Central memory CD8-positive, alpha-beta T cell (primary cell): ENCODE measurements around the gene TBC1D5.
"Not testable (repeated sequence)": the region's sequence is repeated elsewhere in the genome, so short reads cannot be mapped to it uniquely, and the experiment has no call there.

Source experiments
- ATAC-seq: fragments of 150-1000 bp; cut with Tn5 transposase; replicated peaks from 2 replicates; pipeline ENCODE4 v1.10.0; 2022; ENCODE audit warnings: mild to moderate bottlenecking, moderate FRiP score, moderate number of reproducible peaks; ENCODE audit not compliant: poor library complexity, severe bottlenecking; ENCODE audit errors: extremely low read depth
- DNase-seq, 2 donors: peaks; one replicate each; pipeline ENCODE4 v3.0.0; 2021; ENCODE audit warnings: low spot score in 2 of 2
- H3K27ac Mint-ChIP-seq: one replicate; pipeline ENCODE4 v1.8.0; 2022; ENCODE audit warnings: low read depth, mild to moderate bottlenecking, moderate library complexity, mixed read lengths
- H3K27me3 Mint-ChIP-seq: one replicate; pipeline ENCODE4 v1.8.0; 2022; ENCODE audit warnings: mixed read lengths
- H3K36me3 Mint-ChIP-seq: one replicate; pipeline ENCODE4 v1.8.0; 2022; ENCODE audit warnings: mild to moderate bottlenecking, moderate library complexity, mixed read lengths; ENCODE audit not compliant: insufficient read depth
- H3K4me1 Mint-ChIP-seq: one replicate; pipeline ENCODE4 v1.8.0; 2022; ENCODE audit warnings: mixed read lengths
- H3K4me3 Mint-ChIP-seq: one replicate; pipeline ENCODE4 v1.8.0; 2022; ENCODE audit warnings: mild to moderate bottlenecking, moderate library complexity, mixed read lengths
- H3K9me3 Mint-ChIP-seq: one replicate; pipeline ENCODE4 v1.8.0; 2022; ENCODE audit warnings: mixed read lengths

The TBC1D5 gene

DNA sequence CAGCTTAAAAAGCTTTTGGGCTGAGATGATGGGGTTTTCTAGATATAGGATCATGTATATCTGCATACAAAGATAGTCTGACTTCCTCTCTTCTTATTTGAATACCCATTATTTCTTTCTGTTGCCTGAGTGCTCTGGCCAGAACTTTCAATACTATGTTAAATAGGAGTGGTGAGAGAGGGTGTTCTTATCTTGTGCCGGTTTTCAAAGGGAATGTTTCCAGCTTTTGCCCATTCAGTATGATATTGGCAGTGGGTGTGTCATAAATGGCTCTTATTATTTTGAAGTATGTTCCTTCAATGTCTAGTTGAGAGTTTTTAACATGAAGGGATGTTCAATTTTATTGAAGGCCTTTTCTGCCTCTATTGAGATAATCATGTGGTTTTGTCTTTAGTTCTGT, 251.2 kb downstream of the TBC1D5 start:
- DNase-seq, H3K27ac Mint-ChIP-seq, ATAC-seq, H3K27me3 Mint-ChIP-seq, H3K4me1 Mint-ChIP-seq, H3K9me3 Mint-ChIP-seq, H3K4me3 Mint-ChIP-seq, H3K36me3 Mint-ChIP-seq: not testable (repeated sequence)

DNA sequence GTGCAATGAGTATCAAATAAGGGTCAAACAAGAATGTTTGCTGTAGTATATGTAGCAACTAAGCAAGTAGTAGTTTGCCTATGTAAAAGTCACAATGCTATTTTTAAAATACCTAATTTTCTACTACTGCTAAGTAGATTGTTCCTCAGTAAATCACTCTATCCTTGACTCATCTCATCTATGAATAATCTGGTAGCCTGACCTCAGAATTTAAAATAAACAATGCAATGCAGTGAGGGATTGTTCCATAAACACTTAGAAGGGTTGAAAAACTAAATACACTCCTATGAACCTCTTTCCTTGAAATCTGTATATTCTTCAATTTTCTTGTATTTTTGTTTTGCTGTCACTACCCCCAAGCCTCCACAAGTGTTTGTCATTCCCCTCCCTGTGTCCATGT, 253.3 kb downstream of the TBC1D5 start:
- DNase-seq (no peak), ATAC-seq (no peak)
- H3K9me3 Mint-ChIP-seq: peaks cover 7% of the 10 kb centered on the region
- H3K4me1 Mint-ChIP-seq: peaks cover 5% of the 10 kb centered on the region
- no peak overlapping the region for H3K4me3 Mint-ChIP-seq
- H3K27ac Mint-ChIP-seq: no peak overlapping the region
- H3K27me3 Mint-ChIP-seq: no peaks in the 10 kb centered on the region
- H3K36me3 Mint-ChIP-seq: peaks cover 3% of the 10 kb centered on the region

DNA sequence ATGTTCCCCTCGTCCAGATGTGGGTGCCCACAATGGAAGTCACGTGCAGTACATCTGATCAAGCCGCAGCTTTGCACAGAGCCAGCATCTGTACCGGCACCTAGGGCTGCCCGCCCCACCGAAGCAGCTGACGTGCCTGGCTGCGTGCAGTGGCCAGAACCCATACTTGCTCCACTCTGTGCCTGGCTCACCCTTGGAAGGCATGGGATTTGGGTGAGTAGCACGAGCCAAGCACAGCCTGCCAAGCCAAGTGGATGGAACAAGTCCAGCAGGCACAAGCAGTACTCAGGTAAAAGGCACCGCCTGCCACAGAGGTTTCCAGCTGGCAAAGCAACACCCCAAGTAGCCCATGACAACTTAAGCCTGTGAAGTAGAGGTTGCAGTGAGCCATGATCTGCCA, 261.3 kb downstream of the TBC1D5 start:
- ATAC-seq (no peak), DNase-seq (no peak)
- Mint-ChIP-seq H3K4me3 (no peak overlapping the region), H3K4me1 (no peaks in the 10 kb centered on the region), H3K36me3 (peaks cover 2% of the 10 kb centered on the region), H3K27ac (no peak overlapping the region), H3K9me3 (no peaks in the 10 kb centered on the region), H3K27me3 (no peaks in the 10 kb centered on the region)

DNA sequence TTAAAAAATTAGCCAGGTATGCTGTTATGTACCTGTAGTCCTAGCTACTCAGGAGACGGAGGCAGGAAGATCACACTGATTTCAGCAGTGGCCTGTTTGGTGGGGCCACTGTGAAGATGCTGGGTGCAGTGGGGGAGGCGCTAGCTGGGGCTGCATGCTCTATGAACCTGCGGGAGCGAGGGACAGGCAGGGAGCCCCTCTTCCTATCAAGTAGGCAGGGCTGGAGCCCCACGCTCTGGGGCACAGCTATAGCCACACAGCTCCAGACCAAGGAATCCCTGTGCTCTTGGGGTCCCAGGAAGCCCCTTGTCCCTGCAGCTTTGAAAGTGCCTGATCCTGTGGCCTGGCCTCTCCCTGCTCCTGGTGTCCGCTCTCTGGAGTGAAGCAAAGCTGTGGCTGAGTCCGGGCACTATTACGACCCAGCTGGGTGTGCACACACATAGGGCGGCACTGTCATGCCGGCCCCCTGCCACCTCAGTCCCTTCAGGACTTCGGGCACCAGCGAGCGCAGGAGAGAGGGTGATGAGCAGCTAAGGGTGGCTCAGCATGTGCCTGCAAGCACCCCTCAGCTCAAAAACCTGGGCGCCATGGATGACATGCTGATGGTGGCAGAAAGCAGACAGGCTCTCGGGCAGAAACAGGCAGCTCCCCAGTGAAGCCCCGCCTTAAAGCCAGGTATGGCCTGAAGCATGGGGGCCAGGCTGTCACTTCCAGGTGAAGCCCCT, 262.6 kb downstream of the TBC1D5 start:
- Mint-ChIP-seq H3K9me3 (no peaks in the 10 kb centered on the region), H3K4me1 (peaks cover 7% of the 10 kb centered on the region), H3K27ac (no peak overlapping the region), H3K4me3 (no peak overlapping the region), H3K27me3 (no peaks in the 10 kb centered on the region), H3K36me3 (peaks cover 2% of the 10 kb centered on the region)
- no peak for ATAC-seq
- no peak for DNase-seq

DNA sequence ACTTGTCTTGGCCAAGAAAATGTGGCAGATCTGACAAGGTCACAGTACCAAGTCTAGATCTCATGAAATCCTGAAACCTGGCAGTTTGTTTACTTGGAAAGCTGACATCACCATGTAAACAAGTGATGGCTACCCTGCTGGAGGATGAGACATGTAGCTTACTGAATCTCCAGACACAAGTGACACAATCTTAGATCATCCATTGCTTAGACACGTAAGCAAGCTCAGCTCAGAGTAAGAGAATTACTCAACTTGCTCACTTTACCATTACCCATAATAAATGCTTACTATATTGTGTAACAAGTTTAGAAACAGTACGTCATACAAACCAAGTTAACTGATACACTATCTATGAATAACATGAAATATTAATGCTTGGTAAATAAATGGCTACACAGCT, 263.8 kb downstream of the TBC1D5 start:
- peaks cover 2% of the 10 kb centered on the region for H3K36me3 Mint-ChIP-seq
- H3K27ac Mint-ChIP-seq: no peak overlapping the region
- H3K27me3 Mint-ChIP-seq: no peaks in the 10 kb centered on the region
- H3K4me3 Mint-ChIP-seq: no peak overlapping the region
- peaks cover 7% of the 10 kb centered on the region for H3K4me1 Mint-ChIP-seq
- H3K9me3 Mint-ChIP-seq: no peaks in the 10 kb centered on the region
- ATAC-seq: no peak
- DNase-seq: no peak

DNA sequence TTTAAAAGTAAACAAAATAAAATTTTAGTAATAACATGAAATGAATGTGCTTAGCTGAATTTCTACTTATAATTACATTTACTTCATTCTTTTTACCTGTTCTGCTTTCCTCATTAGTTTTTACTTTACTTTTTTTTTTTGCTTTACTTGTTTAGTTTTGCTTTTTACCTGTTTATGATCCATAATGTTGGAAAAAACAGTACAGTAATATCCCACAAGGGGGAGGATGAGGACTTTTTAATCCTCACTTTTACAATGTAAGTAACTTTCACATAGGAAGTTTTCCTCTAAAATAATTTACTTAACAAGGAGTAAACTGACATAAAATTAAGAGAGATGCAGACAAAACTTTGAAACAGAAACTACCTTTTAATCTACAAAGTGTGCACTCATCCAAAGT, 268.7 kb downstream of the TBC1D5 start:
- no peak overlapping the region for H3K27ac Mint-ChIP-seq
- ATAC-seq (no peak), DNase-seq (no peak)
- H3K4me1 Mint-ChIP-seq: peaks cover 7% of the 10 kb centered on the region
- no peaks in the 10 kb centered on the region for H3K9me3 Mint-ChIP-seq
- no peaks in the 10 kb centered on the region for H3K27me3 Mint-ChIP-seq
- H3K4me3 Mint-ChIP-seq: no peak overlapping the region
- peaks cover 2% of the 10 kb centered on the region for H3K36me3 Mint-ChIP-seq

DNA sequence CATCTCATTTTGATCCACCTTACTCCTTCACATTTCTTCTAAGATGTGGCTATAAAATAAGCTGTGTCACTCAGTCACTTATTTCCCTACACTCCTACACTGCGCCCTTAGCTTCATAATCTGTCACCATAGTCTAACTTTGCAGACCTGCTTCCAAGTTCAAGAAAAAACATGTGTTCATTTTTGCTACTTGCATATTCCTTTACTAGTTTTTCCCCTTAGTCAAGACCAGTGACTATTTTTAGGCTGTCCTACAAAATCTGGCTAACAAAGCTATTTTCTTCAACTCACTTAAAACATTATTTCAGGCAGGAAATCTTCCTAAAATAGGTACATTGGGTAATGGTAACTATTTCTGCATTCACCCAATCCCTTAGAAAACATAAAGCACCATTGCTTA, 272.5 kb downstream of the TBC1D5 start:
- no peak for DNase-seq
- Mint-ChIP-seq H3K36me3 (peaks cover 2% of the 10 kb centered on the region), H3K27me3 (no peaks in the 10 kb centered on the region), H3K4me3 (no peak overlapping the region), H3K4me1 (no peaks in the 10 kb centered on the region), H3K9me3 (no peaks in the 10 kb centered on the region), H3K27ac (peak overlapping the region; percentile 30)
- ATAC-seq: no peak

DNA sequence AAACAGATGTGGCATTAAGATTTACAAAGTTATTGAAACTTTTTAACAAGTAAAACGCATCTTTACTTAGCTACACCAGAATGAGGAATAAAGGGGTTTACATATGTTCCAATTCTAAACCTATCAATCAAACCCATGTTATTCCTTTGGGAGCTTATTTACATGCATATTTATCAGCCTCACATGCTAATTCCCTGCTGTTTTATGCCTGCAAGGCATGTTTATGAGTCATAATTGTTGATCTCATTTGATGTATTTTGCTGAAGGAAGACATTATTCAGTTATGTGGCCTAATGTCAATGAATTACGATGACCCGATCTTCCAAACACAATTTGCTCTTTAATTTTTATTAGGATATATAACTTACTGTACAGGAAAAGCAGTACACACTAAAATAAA, 272.9 kb downstream of the TBC1D5 start:
- DNase-seq (no peak), ATAC-seq (no peak)
- no peak overlapping the region for H3K27ac Mint-ChIP-seq
- H3K36me3 Mint-ChIP-seq: peaks cover 2% of the 10 kb centered on the region
- no peaks in the 10 kb centered on the region for H3K27me3 Mint-ChIP-seq
- H3K4me1 Mint-ChIP-seq: no peaks in the 10 kb centered on the region
- H3K9me3 Mint-ChIP-seq: no peaks in the 10 kb centered on the region
- no peak overlapping the region for H3K4me3 Mint-ChIP-seq

DNA sequence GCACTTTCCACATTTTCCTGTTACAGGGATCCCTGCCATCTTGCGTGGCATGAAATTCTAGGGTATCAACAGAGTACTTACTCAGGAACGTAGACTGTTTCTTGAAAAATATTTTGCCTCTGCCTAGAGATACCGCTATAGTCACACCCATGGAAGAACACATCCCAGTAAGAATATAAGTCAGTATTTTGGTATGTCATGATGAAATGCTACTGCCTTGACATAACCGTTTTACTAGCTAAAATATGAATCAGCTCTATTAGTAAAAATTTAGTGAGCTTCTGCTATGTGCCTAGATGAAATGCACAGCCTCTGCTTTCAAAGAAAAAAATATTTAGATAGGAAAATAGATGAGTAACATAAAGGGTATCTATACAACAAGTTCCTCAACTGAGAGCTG, 276.4 kb downstream of the TBC1D5 start:
- DNase-seq (no peak), ATAC-seq (no peak)
- no peaks in the 10 kb centered on the region for H3K4me1 Mint-ChIP-seq
- no peaks in the 10 kb centered on the region for H3K27me3 Mint-ChIP-seq
- no peak overlapping the region for H3K4me3 Mint-ChIP-seq
- no peaks in the 10 kb centered on the region for H3K9me3 Mint-ChIP-seq
- no peak overlapping the region for H3K27ac Mint-ChIP-seq
- H3K36me3 Mint-ChIP-seq: peaks cover 4% of the 10 kb centered on the region

DNA sequence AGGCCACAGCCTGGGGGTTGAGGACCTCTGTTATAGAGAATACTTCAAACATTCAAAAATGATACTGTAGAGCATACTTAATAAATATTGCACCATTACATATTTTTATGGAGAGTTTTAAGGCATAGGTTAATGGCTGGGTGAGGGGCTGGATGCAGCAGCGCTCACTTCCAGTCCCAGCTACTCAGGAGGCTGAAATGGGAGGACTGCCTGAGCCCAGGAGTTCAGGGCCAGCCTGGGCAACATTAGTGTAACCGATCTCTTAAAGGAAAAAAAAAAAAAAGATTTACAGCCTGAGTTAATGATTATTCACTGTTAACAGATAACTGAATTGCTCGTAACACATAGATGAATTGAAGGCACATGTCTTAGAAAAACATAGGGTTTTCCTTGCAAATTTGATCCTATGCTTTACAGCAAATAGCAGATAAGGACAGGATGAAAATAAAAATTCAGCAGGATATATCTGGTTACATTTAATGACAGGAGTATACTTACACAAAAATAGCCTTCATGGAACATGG, 282.9 kb downstream of the TBC1D5 start:
- Mint-ChIP-seq H3K27ac (no peak overlapping the region), H3K36me3 (peaks cover 3% of the 10 kb centered on the region), H3K4me3 (no peak overlapping the region), H3K4me1 (no peaks in the 10 kb centered on the region), H3K9me3 (no peaks in the 10 kb centered on the region), H3K27me3 (no peaks in the 10 kb centered on the region)
- no peak for ATAC-seq
- DNase-seq: no peak

DNA sequence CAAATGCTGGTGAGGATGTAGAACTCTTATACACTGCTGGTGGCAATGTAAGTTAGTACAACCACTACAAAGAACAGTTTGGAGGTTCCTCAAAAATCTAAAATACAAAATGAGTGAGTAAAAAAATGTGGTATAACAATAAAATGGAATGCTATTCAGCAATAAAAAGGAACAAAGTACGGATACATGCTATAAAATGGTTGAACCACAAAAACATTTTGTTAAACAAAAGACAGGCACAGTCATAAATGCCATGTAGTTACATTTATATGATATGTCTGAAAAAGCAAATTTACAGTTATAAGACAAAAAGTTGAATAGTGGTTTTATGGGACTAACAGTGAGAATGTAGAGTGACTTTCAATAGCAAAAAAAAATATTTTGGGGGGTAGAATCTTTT, 285.8 kb downstream of the TBC1D5 start:
- Mint-ChIP-seq H3K27ac (no peak overlapping the region), H3K36me3 (peaks cover 2% of the 10 kb centered on the region), H3K27me3 (no peaks in the 10 kb centered on the region), H3K9me3 (no peaks in the 10 kb centered on the region), H3K4me3 (no peak overlapping the region), H3K4me1 (peaks cover 15% of the 10 kb centered on the region)
- no peak for ATAC-seq
- DNase-seq: no peak

DNA sequence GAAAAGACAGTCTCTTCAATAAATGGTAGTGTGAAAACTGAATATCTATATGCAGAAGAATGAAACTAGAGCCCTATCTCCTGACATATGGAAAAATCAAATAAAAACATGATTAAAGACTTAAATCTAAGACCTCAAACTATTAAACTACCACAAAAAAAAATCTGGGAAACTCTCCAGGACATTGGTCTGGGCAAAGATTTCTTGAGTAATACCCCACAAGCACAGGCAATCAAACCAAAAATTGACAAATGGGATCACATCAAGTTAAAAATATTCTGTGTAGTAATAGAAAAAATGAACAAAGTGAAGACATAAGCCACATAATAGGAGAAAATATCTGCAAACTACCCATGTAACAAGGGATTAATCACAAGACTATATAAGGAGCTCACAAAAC, 286.4 kb downstream of the TBC1D5 start:
- peaks cover 2% of the 10 kb centered on the region for H3K36me3 Mint-ChIP-seq
- peaks cover 15% of the 10 kb centered on the region for H3K4me1 Mint-ChIP-seq
- DNase-seq: no peak
- H3K27me3 Mint-ChIP-seq: no peaks in the 10 kb centered on the region
- ATAC-seq: no peak
- no peaks in the 10 kb centered on the region for H3K9me3 Mint-ChIP-seq
- no peak overlapping the region for H3K4me3 Mint-ChIP-seq
- no peak overlapping the region for H3K27ac Mint-ChIP-seq

DNA sequence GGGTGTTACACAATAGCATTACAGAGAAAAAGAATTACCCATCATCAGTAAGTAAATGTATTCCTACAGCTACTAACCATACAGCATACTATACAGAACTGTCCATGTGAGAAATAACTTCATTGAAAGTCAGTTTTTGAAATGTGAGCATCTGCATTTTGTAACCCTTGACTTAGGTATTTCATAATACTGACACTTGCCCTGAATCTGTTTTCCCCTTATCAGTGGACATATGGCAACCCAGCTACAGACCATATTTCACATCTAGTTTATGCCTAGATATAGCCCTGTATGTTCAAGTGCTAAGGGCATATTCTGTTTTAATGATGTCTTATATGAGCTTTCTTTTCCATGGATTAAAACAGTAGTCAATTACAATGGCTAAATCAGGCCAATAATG, 297.6 kb downstream of the TBC1D5 start:
- Mint-ChIP-seq H3K4me3 (no peak overlapping the region), H3K9me3 (no peaks in the 10 kb centered on the region), H3K27ac (no peak overlapping the region), H3K36me3 (peaks cover 4% of the 10 kb centered on the region), H3K27me3 (no peaks in the 10 kb centered on the region), H3K4me1 (peaks cover 6% of the 10 kb centered on the region)
- no peak for DNase-seq
- no peak for ATAC-seq
